Spleen (tissue), 11 donors: ENCODE measurements around the gene HECW1. TPM values are rescaled to one million over a fixed set of nuclear protein-coding genes. Genes with fewer than 3 reads are reported as not detected.

Experiments
- DNase-seq: peaks from one replicate; pipeline ENCODE4 v3.0.0-alpha.2; 2020
- H3K27ac ChIP-seq, 8 donors: fragments of 200-600 bp; sonication (generic) in 7 of 8; 1 replicate in 4 of 8; 2 replicates in 4 of 8; pipeline versions ENCODE4 v1.5.0 to v1.8.0; 2016 to 2021; ENCODE audit warnings: inconsistent platforms in 4 of 8, mild to moderate bottlenecking in 4 of 8, moderate library complexity in 1 of 8
- H3K27me3 ChIP-seq, 7 donors: fragments of 200-600 bp; sonication (generic) in 6 of 7; replicated peaks in 1 of 7; 1 replicate in 4 of 7; 2 replicates in 3 of 7; pipeline versions ENCODE4 v1.5.0 to v1.8.0; 2016 to 2021; ENCODE audit warnings: inconsistent platforms in 3 of 7, mild to moderate bottlenecking in 1 of 7
- H3K36me3 ChIP-seq, 6 donors: fragments of 200-600 bp; sonication (generic) in 5 of 6; 1 replicate in 4 of 6; 2 replicates in 2 of 6; pipeline versions ENCODE4 v1.5.0 to v1.8.0; 2016 to 2021; ENCODE audit warnings: inconsistent platforms in 2 of 6
- H3K4me1 ChIP-seq, 6 donors: fragments of 200-600 bp; sonication (generic) in 5 of 6; 1 replicate in 3 of 6; 2 replicates in 3 of 6; pipeline versions ENCODE4 v1.5.0 to v1.8.0; 2016 to 2021; ENCODE audit warnings: inconsistent platforms in 3 of 6
- H3K4me3 ChIP-seq, 8 donors: fragments of 200-600 bp; sonication (generic) in 7 of 8; 1 replicate in 4 of 8; 2 replicates in 4 of 8; pipeline versions ENCODE4 v1.5.0 to v1.8.0; 2016 to 2021; ENCODE audit warnings: inconsistent platforms in 4 of 8, mild to moderate bottlenecking in 4 of 8, moderate library complexity in 2 of 8
- H3K9me3 ChIP-seq, 8 donors: fragments of 200-600 bp; sonication (generic) in 7 of 8; 1 replicate in 4 of 8; 2 replicates in 4 of 8; pipeline versions ENCODE4 v1.5.0 to v1.8.0; 2016 to 2021; ENCODE audit warnings: inconsistent platforms in 4 of 8
- CTCF ChIP-seq, 11 experiments: fragments of 200-600 bp in 7 of 11; fragments of 450-650 bp in 4 of 11; sonication (generic) in 4 of 11; IDR thresholded peaks in 8 of 11; conservative IDR thresholded peaks in 3 of 11; 1 replicate in 7 of 11; 2 replicates in 4 of 11; pipeline versions ENCODE4 v1.4.0 to v1.8.0; 2016 to 2021; ENCODE audit warnings: antibody characterized with exemption in 11 of 11, inconsistent platforms in 4 of 11, mild to moderate bottlenecking in 1 of 11
- POLR2A ChIP-seq, 3 donors: fragments of 450-650 bp; IDR thresholded peaks; one replicate each; pipeline ENCODE4 v1.5.1; 2017; ENCODE audit warnings: antibody characterized with exemption in 3 of 3, mild to moderate bottlenecking in 1 of 3
- POLR2AphosphoS5 ChIP-seq, 3 donors: sonication (generic); formaldehyde crosslinking; IDR thresholded peaks; one replicate each; pipeline ENCODE4 v1.5.1; 2017; ENCODE audit warnings: antibody characterized with exemption in 3 of 3
- WGBS, 5 donors: extraction: QIAGEN DNeasy Blood & Tissue Kit in 3 of 5; methylation state at CpG; one replicate each; pipeline versions ENCODE4 v1.1.5 to v1.1.7; 2013 to 2018; 5-methylcytosine and 5-hydroxymethylcytosine counted together
- intact Hi-C: fragments of 100-400 bp; cut with DNase I; formaldehyde crosslinking; loops from one replicate; pipeline ENCODE4 v1.15.0; 2023; ENCODE audit warnings: low total_unique reads
- polyA plus RNA-seq, 3 donors: library from polyadenylated mRNA; stranded (reverse); fragments of 200-250 nt; gene quantifications; one replicate each; pipeline ENCODE4 v1.2.1, GENCODE V29; 2013
- total RNA-seq, 7 donors: library from RNA; depleted of rRNA in 3 of 7; stranded (reverse); fragments of >200 nt in 3 of 7; fragmentation: NEBNext Ultra II Directional in 4 of 7; extraction: Animal tissue kit (Norgen Biotek cat#: 25700) in 4 of 7; gene quantifications; one replicate each; pipeline versions ENCODE4 v1.1.0 to v1.2.1, GENCODE V29; 2016 to 2021
- donor health status: healthy with polysubstance abuse.
- donor health status: DM: no; HTN: no; CAD: no; lungs with moderate emphysema.
- donor health status: DM: no; HTN: no; CAD: no.
- donor health status: Bipolar disorder and iron deficiency.
- donor health status: healthy.
- donor health status: DM: no; HTN: no; CAD: no.
- donor health status: DM: yes; HTN: yes; CAD: no.

HECW1 gene
- total and polyA plus RNA-seq, 10 donors: 0.03 to 1.5 (median 0.40) TPM; not detected in 1

DNA sequence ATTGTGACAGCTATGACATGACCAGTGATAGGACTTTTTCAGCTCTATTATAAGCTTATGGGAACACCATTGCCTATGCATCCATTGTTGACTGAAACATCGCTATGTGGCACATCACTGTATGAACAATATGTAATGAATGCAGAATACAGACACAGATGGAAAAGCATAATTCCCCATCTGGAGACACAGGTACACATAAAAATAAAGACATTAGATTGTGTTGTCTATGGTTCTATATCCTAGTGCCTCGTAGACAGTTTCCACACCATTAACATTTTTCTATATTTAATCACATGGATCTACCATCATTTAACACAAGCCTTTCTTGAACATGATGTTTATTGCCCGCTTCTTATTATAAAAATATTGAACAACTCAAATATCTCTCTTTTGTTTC, 374.2 kb downstream of the HECW1 start:
- DNase-seq: no peak
- no peaks in the 10 kb centered on the region for H3K27me3 ChIP-seq
- intact Hi-C loops: no loop called here
- H3K27ac ChIP-seq: no peak overlapping the region
- no peaks in the 10 kb centered on the region for H3K9me3 ChIP-seq
- TF ChIP-seq POLR2A (IDR thresholded peaks at IDR 0.05) (no peak), CTCF (IDR thresholded peaks at IDR 0.05 in 8 of 11, conservative IDR thresholded peaks at IDR 0.05 in 3 of 11) (no peak), POLR2AphosphoS5 (IDR thresholded peaks at IDR 0.05) (no peak)
- H3K36me3 ChIP-seq: no peaks in the 10 kb centered on the region
- no peak overlapping the region for H3K4me3 ChIP-seq
- H3K4me1 ChIP-seq: peaks cover 0 to 10% (median 0%) of the 10 kb centered on the region in 6 donors
- 90 to 97% (median 95%) methylated on average over 3 of the region's 3 CpGs for WGBS, 5 donors

GRCh38 chr7:43487731-43488073, 375.3 kb downstream of the HECW1 start:
- H3K27ac ChIP-seq: no peak overlapping the region
- no peak for DNase-seq
- H3K9me3 ChIP-seq: no peaks in the 10 kb centered on the region
- H3K36me3 ChIP-seq: no peaks in the 10 kb centered on the region
- H3K27me3 ChIP-seq: no peaks in the 10 kb centered on the region
- TF ChIP-seq POLR2AphosphoS5 (IDR thresholded peaks at IDR 0.05): no peak
- TF ChIP-seq CTCF (IDR thresholded peaks at IDR 0.05 in 8 of 11, conservative IDR thresholded peaks at IDR 0.05 in 3 of 11): no peak
- no peak for TF ChIP-seq POLR2A (IDR thresholded peaks at IDR 0.05)
- H3K4me3 ChIP-seq: no peak overlapping the region
- H3K4me1 ChIP-seq: peaks cover 0 to 10% (median 0%) of the 10 kb centered on the region in 6 donors
- intact Hi-C loops: no loop called here

DNA sequence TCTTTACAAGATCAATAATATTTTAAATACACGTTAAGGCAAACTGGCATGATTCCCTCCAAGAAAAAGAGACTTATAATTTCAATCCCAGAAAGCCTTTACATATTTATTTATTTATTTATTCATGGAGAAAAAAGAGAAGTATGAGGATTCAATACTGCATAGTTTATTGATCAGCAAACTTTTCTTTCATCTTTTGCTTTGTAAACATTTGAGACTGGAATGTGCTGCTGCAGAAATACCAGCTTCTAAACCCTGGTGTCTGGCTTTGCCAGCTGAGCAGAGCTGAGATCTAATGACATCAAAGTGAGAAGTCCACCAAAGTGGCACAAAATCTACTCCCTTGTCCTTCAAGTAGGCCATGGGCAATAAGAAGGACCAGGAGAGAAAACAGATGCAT, 376.8 kb downstream of the HECW1 start:
- no peak overlapping the region for H3K27ac ChIP-seq
- H3K36me3 ChIP-seq: no peaks in the 10 kb centered on the region
- H3K9me3 ChIP-seq: no peaks in the 10 kb centered on the region
- no peak for DNase-seq
- H3K4me1 ChIP-seq: peaks cover 0 to 10% (median 0%) of the 10 kb centered on the region in 6 donors
- intact Hi-C loops: no loop called here
- H3K4me3 ChIP-seq: no peak overlapping the region
- H3K27me3 ChIP-seq: no peaks in the 10 kb centered on the region
- 23 to 57% (median 36%) methylated on average over 1 of the region's 1 CpG for WGBS, 5 donors
- TF ChIP-seq CTCF (IDR thresholded peaks at IDR 0.05 in 8 of 11, conservative IDR thresholded peaks at IDR 0.05 in 3 of 11) (no peak), POLR2AphosphoS5 (IDR thresholded peaks at IDR 0.05) (no peak), POLR2A (IDR thresholded peaks at IDR 0.05) (no peak)

- Histone ChIP-seq H3K36me3 (no peaks in the 10 kb centered on the region), H3K27me3 (no peaks in the 10 kb centered on the region), H3K4me1 (peaks cover 0 to 10% (median 0%) of the 10 kb centered on the region in 6 donors), H3K27ac (no peak overlapping the region), H3K4me3 (no peak overlapping the region), H3K9me3 (no peaks in the 10 kb centered on the region)
- TF ChIP-seq POLR2A (IDR thresholded peaks at IDR 0.05): no peak
- no peak for TF ChIP-seq POLR2AphosphoS5 (IDR thresholded peaks at IDR 0.05)
- no peak for TF ChIP-seq CTCF (IDR thresholded peaks at IDR 0.05 in 8 of 11, conservative IDR thresholded peaks at IDR 0.05 in 3 of 11)
- intact Hi-C loops: no loop called here
- no peak for DNase-seq
- 94 to 97% (median 94%) methylated on average over 3 of the region's 3 CpGs for WGBS, 5 donors
Observed at GRCh38 chr7:43490016-43490415, 377.6 kb downstream of the HECW1 start.
